ENCODE data around the gene SUGCT.

The SUGCT gene

GRCh38 chr7:40873248-40873647 is 738.4 kb downstream of the SUGCT start:
- TF ChIP-seq, protein P1, sequence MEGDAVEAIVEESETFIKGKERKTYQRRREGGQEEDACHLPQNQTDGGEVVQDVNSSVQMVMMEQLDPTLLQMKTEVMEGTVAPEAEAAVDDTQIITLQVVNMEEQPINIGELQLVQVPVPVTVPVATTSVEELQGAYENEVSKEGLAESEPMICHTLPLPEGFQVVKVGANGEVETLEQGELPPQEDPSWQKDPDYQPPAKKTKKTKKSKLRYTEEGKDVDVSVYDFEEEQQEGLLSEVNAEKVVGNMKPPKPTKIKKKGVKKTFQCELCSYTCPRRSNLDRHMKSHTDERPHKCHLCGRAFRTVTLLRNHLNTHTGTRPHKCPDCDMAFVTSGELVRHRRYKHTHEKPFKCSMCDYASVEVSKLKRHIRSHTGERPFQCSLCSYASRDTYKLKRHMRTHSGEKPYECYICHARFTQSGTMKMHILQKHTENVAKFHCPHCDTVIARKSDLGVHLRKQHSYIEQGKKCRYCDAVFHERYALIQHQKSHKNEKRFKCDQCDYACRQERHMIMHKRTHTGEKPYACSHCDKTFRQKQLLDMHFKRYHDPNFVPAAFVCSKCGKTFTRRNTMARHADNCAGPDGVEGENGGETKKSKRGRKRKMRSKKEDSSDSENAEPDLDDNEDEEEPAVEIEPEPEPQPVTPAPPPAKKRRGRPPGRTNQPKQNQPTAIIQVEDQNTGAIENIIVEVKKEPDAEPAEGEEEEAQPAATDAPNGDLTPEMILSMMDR (IDR thresholded peaks at IDR 0.05; ENCODE audit: low read depth, low read length): no peak
- no peak for DNase-seq (ENCODE audit: extremely low read depth, low read depth)

DNA sequence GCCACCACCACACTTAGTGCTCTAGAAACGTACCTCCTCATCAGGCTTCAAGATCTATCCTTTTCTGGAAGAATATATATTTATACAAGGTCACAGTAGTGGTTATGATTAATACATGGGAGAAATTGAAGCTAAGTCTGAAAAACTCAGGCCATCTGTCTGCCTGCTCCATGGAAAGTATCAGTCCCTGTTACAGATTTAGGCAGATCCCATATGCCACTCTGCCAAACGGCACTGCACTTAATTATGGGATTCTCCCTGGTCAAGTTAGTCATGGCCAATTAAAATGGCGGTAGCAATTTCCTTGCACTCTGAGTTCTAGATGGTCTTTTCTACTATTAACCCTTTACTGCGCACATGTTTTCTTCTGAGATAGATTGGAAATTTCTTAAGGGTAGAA is 740.0 kb downstream of the SUGCT start:
- TF ChIP-seq, protein P1 (IDR thresholded peaks at IDR 0.05; ENCODE audit: low read depth, low read length): no peak
- no peak for DNase-seq (ENCODE audit: extremely low read depth, low read depth)

- TF ChIP-seq, protein P1 (IDR thresholded peaks at IDR 0.05; ENCODE audit: low read depth, low read length): no peak
- no peak for DNase-seq (ENCODE audit: extremely low read depth, low read depth)
Observed at GRCh38 chr7:40876601-40877000, 741.8 kb downstream of the SUGCT start.

DNA sequence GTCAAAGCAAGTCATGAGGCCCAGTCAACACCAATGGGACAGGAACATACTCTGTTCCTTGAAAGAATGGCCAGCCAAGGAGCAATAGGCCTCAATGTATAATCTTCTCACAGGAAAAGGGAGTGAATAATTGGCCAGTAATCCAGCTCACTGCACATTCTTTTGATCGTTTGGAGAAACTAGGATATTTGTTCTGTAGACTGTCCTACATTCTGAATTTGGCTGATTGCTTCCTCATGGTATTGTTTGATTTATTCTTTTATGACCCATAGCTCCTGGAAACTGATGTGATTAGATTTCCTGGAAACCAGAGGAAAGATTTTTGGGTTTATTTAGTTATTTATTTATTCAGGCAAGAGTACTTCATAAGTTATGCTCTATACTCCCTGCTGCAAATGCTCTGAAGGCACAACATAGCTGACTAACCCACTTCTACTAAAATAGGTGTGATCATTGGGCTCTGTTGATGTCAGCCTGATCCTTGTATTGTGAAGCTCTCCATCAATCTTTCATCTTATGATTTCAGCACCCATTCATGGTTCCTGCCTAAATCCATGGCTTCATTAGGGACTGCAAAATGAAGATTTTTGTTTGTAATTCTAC is 745.2 kb downstream of the SUGCT start:
- TF ChIP-seq, protein P1 (IDR thresholded peaks at IDR 0.05; ENCODE audit: low read depth, low read length): no peak

GRCh38 chr7:40880581-40880980 is 745.8 kb downstream of the SUGCT start:
- DNase-seq (ENCODE audit: extremely low read depth, low read depth): no peak
- TF ChIP-seq, protein P1 (IDR thresholded peaks at IDR 0.05; ENCODE audit: low read depth, low read length): no peak

More for the DNA sequence above, 745.2 kb downstream of the SUGCT start:
- DNase-seq (ENCODE audit: extremely low read depth, low read depth): no peak

GRCh38 chr7:40881405-40881926 is 746.7 kb downstream of the SUGCT start:
- DNase-seq (ENCODE audit: extremely low read depth, low read depth): no peak
- TF ChIP-seq, protein P1 (IDR thresholded peaks at IDR 0.05; ENCODE audit: low read depth, low read length): no peak

DNA sequence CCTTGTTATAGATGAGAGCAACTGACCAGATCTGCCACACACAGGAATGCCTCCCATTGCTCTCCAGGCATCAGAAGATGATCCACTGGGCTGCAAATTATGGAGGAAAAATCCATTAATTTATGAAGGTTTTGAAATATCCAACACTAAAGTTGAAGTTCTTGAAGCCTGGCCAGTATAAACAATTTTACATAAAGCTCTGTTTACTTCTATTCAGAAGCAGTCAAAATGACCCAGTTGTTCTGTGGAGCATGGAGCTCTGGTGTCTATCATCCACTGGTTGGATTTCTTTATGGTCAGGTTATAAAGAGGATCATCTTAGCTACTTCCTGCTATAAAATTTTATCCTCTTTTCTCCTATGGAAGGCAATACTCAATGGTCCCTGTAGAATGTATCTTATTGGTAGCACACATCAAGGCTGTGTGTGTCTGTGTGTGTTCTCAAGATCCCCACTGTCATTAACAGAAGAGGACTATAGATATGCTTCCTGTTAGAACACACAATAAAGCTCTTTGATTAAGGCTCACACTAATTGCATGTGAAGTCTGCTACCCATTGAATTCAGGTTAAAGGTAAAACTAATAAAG is 747.4 kb downstream of the SUGCT start:
- TF ChIP-seq, protein P1 (IDR thresholded peaks at IDR 0.05; ENCODE audit: low read depth, low read length): no peak
- DNase-seq (ENCODE audit: extremely low read depth, low read depth): no peak
